Neural cell (in vitro differentiated cells): ENCODE data around the gene PDCD5. TPM values are rescaled to one million over a fixed set of nuclear protein-coding genes. Genes with fewer than 3 reads are reported as not detected.

Experiments
- H2AFZ ChIP-seq: fragments of 200-600, 300-800 bp; sonication (generic), shearing (Covaris generic); 2 replicates; pipeline ENCODE4 v1.6.0; 2014; ENCODE audit warnings: low read depth, mild to moderate bottlenecking, antibody characterized with exemption, low read length, moderate library complexity
- H3F3A ChIP-seq: fragments of 200-600 bp; shearing (Covaris generic); 2 replicates; pipeline ENCODE4 v1.6.1; 2016; ENCODE audit warnings: mild to moderate bottlenecking, moderate library complexity, mixed read lengths, antibody characterized with exemption, low read length; ENCODE audit not compliant: insufficient read depth, poor library complexity, severe bottlenecking
- H3K27ac ChIP-seq: fragments of 200-600, 300-800 bp; sonication (generic), shearing (Covaris generic); 2 replicates; pipeline ENCODE4 v1.5.1; 2014; ENCODE audit warnings: mild to moderate bottlenecking, low read length, moderate library complexity
- H3K27me3 ChIP-seq: fragments of 300-800, 200-600 bp; sonication (generic), shearing (Covaris generic); 2 replicates; pipeline ENCODE4 v1.6.0; 2014; ENCODE audit warnings: mild to moderate bottlenecking, low read depth, low read length, moderate library complexity; ENCODE audit not compliant: insufficient read depth
- H3K36me3 ChIP-seq: fragments of 300-800, 200-600 bp; sonication (generic), shearing (Covaris generic); 2 replicates; pipeline ENCODE4 v1.5.1; 2014; ENCODE audit warnings: mild to moderate bottlenecking, antibody characterized with exemption, low read length, moderate library complexity; ENCODE audit not compliant: insufficient read depth
- H3K4me2 ChIP-seq: fragments of 300-800, 200-600 bp; sonication (generic), shearing (Covaris generic); 2 replicates; pipeline ENCODE4 v1.6.0; 2014; ENCODE audit warnings: mild to moderate bottlenecking, low read length
- H3K4me3 ChIP-seq: fragments of 300-800, 200-600 bp; sonication (generic), shearing (Covaris generic); 2 replicates; pipeline ENCODE4 v1.5.1; 2014; ENCODE audit warnings: mild to moderate bottlenecking, low read length, moderate library complexity
- H3K79me2 ChIP-seq: fragments of 200-600 bp; shearing (Covaris generic); replicated peaks from 2 replicates; pipeline ENCODE4 v1.6.0; 2014; ENCODE audit warnings: mild to moderate bottlenecking, low read length, moderate library complexity; ENCODE audit not compliant: insufficient read depth
- H3K9ac ChIP-seq: fragments of 300-800, 200-600 bp; sonication (generic), shearing (Covaris generic); 2 replicates; pipeline ENCODE4 v1.6.1; 2016; ENCODE audit warnings: mild to moderate bottlenecking, low read length, mixed read lengths
- H3K9me2 ChIP-seq: fragments of 200-600 bp; shearing (Covaris generic); 2 replicates; pipeline ENCODE4 v1.6.1; 2016; ENCODE audit warnings: mild to moderate bottlenecking, low read length, mixed read lengths; ENCODE audit not compliant: insufficient read depth
- H3K9me3 ChIP-seq: fragments of 200-600, 300-800 bp; sonication (generic), shearing (Covaris generic); 2 replicates; pipeline ENCODE4 v1.6.1; 2016; ENCODE audit warnings: mild to moderate bottlenecking, mixed run types, low read length, moderate library complexity, mixed read lengths
- H4K20me1 ChIP-seq: fragments of 200-600 bp; shearing (Covaris generic); 2 replicates; pipeline ENCODE4 v1.6.1; 2016; ENCODE audit warnings: mild to moderate bottlenecking, mixed run types; ENCODE audit not compliant: insufficient read depth
- CTCF ChIP-seq: fragments of 450-650 bp; IDR thresholded peaks from 2 replicates; pipeline ENCODE4 v1.5.1; 2014; ENCODE audit warnings: antibody characterized with exemption, mild to moderate bottlenecking, moderate library complexity; ENCODE audit not compliant: poor library complexity, severe bottlenecking
- EP300 ChIP-seq: fragments of 450-650 bp; conservative IDR thresholded peaks from 2 replicates; pipeline ENCODE4 v1.6.1; 2014; ENCODE audit warnings: antibody characterized with exemption, mild to moderate bottlenecking, moderate library complexity; ENCODE audit not compliant: poor library complexity, severe bottlenecking
- EZH2 ChIP-seq: fragments of 200-600, 300-800 bp; shearing (Covaris generic), sonication (generic); IDR thresholded peaks from 2 replicates; pipeline ENCODE4 v1.6.1; 2014; ENCODE audit warnings: antibody characterized with exemption, low read length, borderline replicate concordance, mild to moderate bottlenecking; ENCODE audit not compliant: insufficient read depth, poor library complexity, severe bottlenecking
- MXI1 ChIP-seq: fragments of 450-650 bp; conservative IDR thresholded peaks from 2 replicates; pipeline ENCODE4 v1.6.1; 2014; ENCODE audit warnings: antibody characterized with exemption, mild to moderate bottlenecking; ENCODE audit not compliant: poor library complexity, severe bottlenecking
- POLR2AphosphoS5 ChIP-seq: IDR thresholded peaks from 2 replicates; pipeline ENCODE4 v1.6.1; 2012
- RAD21 ChIP-seq: fragments of 450-650 bp; conservative IDR thresholded peaks from 2 replicates; pipeline ENCODE4 v1.6.1; 2014; ENCODE audit warnings: antibody characterized with exemption, mild to moderate bottlenecking, moderate library complexity
- REST ChIP-seq: IDR thresholded peaks from 2 replicates; pipeline ENCODE4 v1.6.1; 2012; ENCODE audit warnings: borderline replicate concordance
- SMC3 ChIP-seq: fragments of 450-650 bp; conservative IDR thresholded peaks from 2 replicates; pipeline ENCODE4 v1.6.1; 2014; ENCODE audit warnings: antibody characterized with exemption, mild to moderate bottlenecking, moderate library complexity; ENCODE audit not compliant: poor library complexity
- TAF1 ChIP-seq: IDR thresholded peaks from 2 replicates; pipeline ENCODE4 v1.6.1; 2012; ENCODE audit warnings: low read depth
- polyA plus RNA-seq: library from polyadenylated mRNA; depleted of rRNA; stranded (reverse); fragments of >200 nt; gene quantifications from 2 replicates; pipeline ENCODE4 v1.2.3, GENCODE V29; 2014

The PDCD5 gene
- polyA plus RNA-seq, 1 donor from 2014 or later = 189 TPM

GRCh38 chr19:32595491-32595890 lies 14.5 kb downstream of the PDCD5 start:
- Histone ChIP-seq H3K27me3 (no peaks in the 10 kb centered on the region), H3K9me3 (no peaks in the 10 kb centered on the region), H3K4me2 (no peak overlapping the region), H3F3A (no peaks in the 10 kb centered on the region), H3K36me3 (peaks cover 24% of the 10 kb centered on the region), H4K20me1 (no peaks in the 10 kb centered on the region), H3K4me3 (no peak overlapping the region), H3K9ac (no peak overlapping the region), H3K79me2 (no peaks in the 10 kb centered on the region), H3K27ac (no peak overlapping the region), H2AFZ (no peak overlapping the region), H3K9me2 (no peaks in the 10 kb centered on the region)
- TF ChIP-seq EP300 = no peak
- TF ChIP-seq EZH2 = no peak
- TF ChIP-seq REST = no peak

GRCh38 chr19:32598022-32598421 lies 17.0 kb downstream of the PDCD5 start:
- TF ChIP-seq POLR2AphosphoS5 (no peak), SMC3 (no peak), REST (no peak), CTCF (no peak), MXI1 (no peak), RAD21 (no peak), TAF1 (no peak)
- Histone ChIP-seq H3K79me2 (no peaks in the 10 kb centered on the region), H3F3A (no peaks in the 10 kb centered on the region), H3K27me3 (no peaks in the 10 kb centered on the region), H3K36me3 (peaks cover 24% of the 10 kb centered on the region), H3K9me2 (no peaks in the 10 kb centered on the region), H3K9ac (no peak overlapping the region), H3K9me3 (no peaks in the 10 kb centered on the region), H3K4me2 (no peak overlapping the region), H2AFZ (no peak overlapping the region), H3K27ac (no peak overlapping the region), H4K20me1 (no peaks in the 10 kb centered on the region), H3K4me3 (no peak overlapping the region)
